Neural cell (in vitro differentiated cells): Measurements from ENCODE around the gene WDHD1. TPM values are rescaled to one million over a fixed set of nuclear protein-coding genes. Genes with fewer than 3 reads are reported as not detected.

Experiments
- H2AFZ ChIP-seq: fragments of 200-600, 300-800 bp; sonication (generic), shearing (Covaris generic); 2 replicates; pipeline ENCODE4 v1.6.0; 2014; ENCODE audit warnings: low read depth, mild to moderate bottlenecking, antibody characterized with exemption, low read length, moderate library complexity
- H3F3A ChIP-seq: fragments of 200-600 bp; shearing (Covaris generic); 2 replicates; pipeline ENCODE4 v1.6.1; 2016; ENCODE audit warnings: mild to moderate bottlenecking, moderate library complexity, mixed read lengths, antibody characterized with exemption, low read length; ENCODE audit not compliant: insufficient read depth, poor library complexity, severe bottlenecking
- H3K27ac ChIP-seq: fragments of 200-600, 300-800 bp; sonication (generic), shearing (Covaris generic); 2 replicates; pipeline ENCODE4 v1.5.1; 2014; ENCODE audit warnings: mild to moderate bottlenecking, low read length, moderate library complexity
- H3K27me3 ChIP-seq: fragments of 300-800, 200-600 bp; sonication (generic), shearing (Covaris generic); 2 replicates; pipeline ENCODE4 v1.6.0; 2014; ENCODE audit warnings: mild to moderate bottlenecking, low read depth, low read length, moderate library complexity; ENCODE audit not compliant: insufficient read depth
- H3K36me3 ChIP-seq: fragments of 300-800, 200-600 bp; sonication (generic), shearing (Covaris generic); 2 replicates; pipeline ENCODE4 v1.5.1; 2014; ENCODE audit warnings: mild to moderate bottlenecking, antibody characterized with exemption, low read length, moderate library complexity; ENCODE audit not compliant: insufficient read depth
- H3K4me2 ChIP-seq: fragments of 300-800, 200-600 bp; sonication (generic), shearing (Covaris generic); 2 replicates; pipeline ENCODE4 v1.6.0; 2014; ENCODE audit warnings: mild to moderate bottlenecking, low read length
- H3K4me3 ChIP-seq: fragments of 300-800, 200-600 bp; sonication (generic), shearing (Covaris generic); 2 replicates; pipeline ENCODE4 v1.5.1; 2014; ENCODE audit warnings: mild to moderate bottlenecking, low read length, moderate library complexity
- H3K79me2 ChIP-seq: fragments of 200-600 bp; shearing (Covaris generic); replicated peaks from 2 replicates; pipeline ENCODE4 v1.6.0; 2014; ENCODE audit warnings: mild to moderate bottlenecking, low read length, moderate library complexity; ENCODE audit not compliant: insufficient read depth
- H3K9ac ChIP-seq: fragments of 300-800, 200-600 bp; sonication (generic), shearing (Covaris generic); 2 replicates; pipeline ENCODE4 v1.6.1; 2016; ENCODE audit warnings: mild to moderate bottlenecking, low read length, mixed read lengths
- H3K9me2 ChIP-seq: fragments of 200-600 bp; shearing (Covaris generic); 2 replicates; pipeline ENCODE4 v1.6.1; 2016; ENCODE audit warnings: mild to moderate bottlenecking, low read length, mixed read lengths; ENCODE audit not compliant: insufficient read depth
- H3K9me3 ChIP-seq: fragments of 200-600, 300-800 bp; sonication (generic), shearing (Covaris generic); 2 replicates; pipeline ENCODE4 v1.6.1; 2016; ENCODE audit warnings: mild to moderate bottlenecking, mixed run types, low read length, moderate library complexity, mixed read lengths
- H4K20me1 ChIP-seq: fragments of 200-600 bp; shearing (Covaris generic); 2 replicates; pipeline ENCODE4 v1.6.1; 2016; ENCODE audit warnings: mild to moderate bottlenecking, mixed run types; ENCODE audit not compliant: insufficient read depth
- CTCF ChIP-seq: fragments of 450-650 bp; IDR thresholded peaks from 2 replicates; pipeline ENCODE4 v1.5.1; 2014; ENCODE audit warnings: antibody characterized with exemption, mild to moderate bottlenecking, moderate library complexity; ENCODE audit not compliant: poor library complexity, severe bottlenecking
- EP300 ChIP-seq: fragments of 450-650 bp; conservative IDR thresholded peaks from 2 replicates; pipeline ENCODE4 v1.6.1; 2014; ENCODE audit warnings: antibody characterized with exemption, mild to moderate bottlenecking, moderate library complexity; ENCODE audit not compliant: poor library complexity, severe bottlenecking
- EZH2 ChIP-seq: fragments of 200-600, 300-800 bp; shearing (Covaris generic), sonication (generic); IDR thresholded peaks from 2 replicates; pipeline ENCODE4 v1.6.1; 2014; ENCODE audit warnings: antibody characterized with exemption, low read length, borderline replicate concordance, mild to moderate bottlenecking; ENCODE audit not compliant: insufficient read depth, poor library complexity, severe bottlenecking
- MXI1 ChIP-seq: fragments of 450-650 bp; conservative IDR thresholded peaks from 2 replicates; pipeline ENCODE4 v1.6.1; 2014; ENCODE audit warnings: antibody characterized with exemption, mild to moderate bottlenecking; ENCODE audit not compliant: poor library complexity, severe bottlenecking
- POLR2AphosphoS5 ChIP-seq: IDR thresholded peaks from 2 replicates; pipeline ENCODE4 v1.6.1; 2012
- RAD21 ChIP-seq: fragments of 450-650 bp; conservative IDR thresholded peaks from 2 replicates; pipeline ENCODE4 v1.6.1; 2014; ENCODE audit warnings: antibody characterized with exemption, mild to moderate bottlenecking, moderate library complexity
- REST ChIP-seq: IDR thresholded peaks from 2 replicates; pipeline ENCODE4 v1.6.1; 2012; ENCODE audit warnings: borderline replicate concordance
- SMC3 ChIP-seq: fragments of 450-650 bp; conservative IDR thresholded peaks from 2 replicates; pipeline ENCODE4 v1.6.1; 2014; ENCODE audit warnings: antibody characterized with exemption, mild to moderate bottlenecking, moderate library complexity; ENCODE audit not compliant: poor library complexity
- TAF1 ChIP-seq: IDR thresholded peaks from 2 replicates; pipeline ENCODE4 v1.6.1; 2012; ENCODE audit warnings: low read depth
- polyA plus RNA-seq: library from polyadenylated mRNA; depleted of rRNA; stranded (reverse); fragments of >200 nt; gene quantifications from 2 replicates; pipeline ENCODE4 v1.2.3, GENCODE V29; 2014

The WDHD1 gene
- polyA plus RNA-seq, 1 donor from 2014 or later, result 8.0 TPM

- Histone ChIP-seq H3K4me3 (no peak overlapping the region), H3K9me2 (no peaks in the 10 kb centered on the region), H3K9me3 (no peaks in the 10 kb centered on the region), H3K79me2 (no peaks in the 10 kb centered on the region), H3K27ac (no peak overlapping the region), H3K4me2 (no peak overlapping the region), H3K36me3 (no peaks in the 10 kb centered on the region), H3F3A (no peaks in the 10 kb centered on the region), H4K20me1 (no peaks in the 10 kb centered on the region), H3K27me3 (no peaks in the 10 kb centered on the region), H2AFZ (no peak overlapping the region), H3K9ac (no peak overlapping the region)
- no peak for TF ChIP-seq EP300
- no peak for TF ChIP-seq CTCF
- TF ChIP-seq EZH2, result no peak
Measured at GRCh38 chr14:54975856-54976255, 51.0 kb downstream of the WDHD1 start.

- H3K9me3 ChIP-seq, result no peaks in the 10 kb centered on the region
- no peak overlapping the region for H3K27ac ChIP-seq
- no peaks in the 10 kb centered on the region for H3K9me2 ChIP-seq
- TF ChIP-seq SMC3, result no peak
- TF ChIP-seq RAD21, result no peak
- no peak for TF ChIP-seq MXI1
- TF ChIP-seq CTCF, result no peak
- TF ChIP-seq REST, result no peak
- no peak for TF ChIP-seq EZH2
- TF ChIP-seq TAF1, result no peak
- TF ChIP-seq EP300, result no peak
- TF ChIP-seq POLR2AphosphoS5, result no peak
- H2AFZ ChIP-seq, result no peak overlapping the region
- H3K4me3 ChIP-seq, result no peak overlapping the region
- H3K27me3 ChIP-seq, result no peaks in the 10 kb centered on the region
- H4K20me1 ChIP-seq, result no peaks in the 10 kb centered on the region
- no peak overlapping the region for H3K9ac ChIP-seq
- no peaks in the 10 kb centered on the region for H3K79me2 ChIP-seq
- H3K4me2 ChIP-seq, result no peak overlapping the region
- H3K36me3 ChIP-seq, result no peaks in the 10 kb centered on the region
- no peaks in the 10 kb centered on the region for H3F3A ChIP-seq
Measured at GRCh38 chr14:54974788-54975414, 52.0 kb downstream of the WDHD1 start.
